Measurements from ENCODE around the gene AP2S1.

GRCh38 chr19:46856062-46857022, 5.7 kb upstream of the AP2S1 start:
- TF ChIP-seq, protein P1, sequence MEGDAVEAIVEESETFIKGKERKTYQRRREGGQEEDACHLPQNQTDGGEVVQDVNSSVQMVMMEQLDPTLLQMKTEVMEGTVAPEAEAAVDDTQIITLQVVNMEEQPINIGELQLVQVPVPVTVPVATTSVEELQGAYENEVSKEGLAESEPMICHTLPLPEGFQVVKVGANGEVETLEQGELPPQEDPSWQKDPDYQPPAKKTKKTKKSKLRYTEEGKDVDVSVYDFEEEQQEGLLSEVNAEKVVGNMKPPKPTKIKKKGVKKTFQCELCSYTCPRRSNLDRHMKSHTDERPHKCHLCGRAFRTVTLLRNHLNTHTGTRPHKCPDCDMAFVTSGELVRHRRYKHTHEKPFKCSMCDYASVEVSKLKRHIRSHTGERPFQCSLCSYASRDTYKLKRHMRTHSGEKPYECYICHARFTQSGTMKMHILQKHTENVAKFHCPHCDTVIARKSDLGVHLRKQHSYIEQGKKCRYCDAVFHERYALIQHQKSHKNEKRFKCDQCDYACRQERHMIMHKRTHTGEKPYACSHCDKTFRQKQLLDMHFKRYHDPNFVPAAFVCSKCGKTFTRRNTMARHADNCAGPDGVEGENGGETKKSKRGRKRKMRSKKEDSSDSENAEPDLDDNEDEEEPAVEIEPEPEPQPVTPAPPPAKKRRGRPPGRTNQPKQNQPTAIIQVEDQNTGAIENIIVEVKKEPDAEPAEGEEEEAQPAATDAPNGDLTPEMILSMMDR (IDR thresholded peaks at IDR 0.05; ENCODE audit: control extremely low read depth in 1 of 3, insufficient read depth in 1 of 3, low read depth in 1 of 3, low read length in 3 of 3) = peak; percentile 70 to 90 (median 87)
- TF ChIP-seq NANOG (IDR thresholded peaks at IDR 0.05; ENCODE audit: insufficient read depth, low read depth, low read length, poor library complexity, severe bottlenecking) = no peak
- no peak for TF ChIP-seq EZH2 (IDR thresholded peaks at IDR 0.05; ENCODE audit: low read depth, low read length, severe bottlenecking)
- no peak; a peak in 1 of 3 replicates for TF ChIP-seq POLR2A (IDR thresholded peaks at IDR 0.05; ENCODE audit: control extremely low read depth in 1 of 2, low read depth in 2 of 2, low read length in 2 of 2)

Measured in H1 (cell line).